ENCODE data around the gene GRAMD4. TPM values are rescaled to one million over a fixed set of nuclear protein-coding genes. Genes with fewer than 3 reads are reported as not detected.

The GRAMD4 gene
- total RNA-seq, 4 donors from 2014 or later, result 146 to 981 (median 258) TPM

GRCh38 chr22:46694416-46695170 lies 74.4 kb downstream of the GRAMD4 start:
- H3K4me3 ChIP-seq, result no peak overlapping the region
- intact Hi-C loops (cut with DNase I; ENCODE audit: low total_unique reads), result no loop called here
- in situ Hi-C loops (cut with MboI; ENCODE audit: low pct_ligation_motif_present in 1 of 4, low pct_unique_long_range_greater_than_20kb in 1 of 4, low sequenced_read_pairs in 3 of 4), result no loop called here
- H3K36me3 ChIP-seq, result peaks cover 0 to 76% (median 26%) of the 10 kb centered on the region in 4 donors
- peaks cover 0 to 2% (median 0%) of the 10 kb centered on the region in 4 donors for H3K4me1 ChIP-seq
- no peak for DNase-seq
- WGBS, 2 donors (ENCODE audit: low coverage in 1 of 2), result 91 to 100% methylated on average over 1 to 15 of the region's 15 CpGs
- TF ChIP-seq EP300 (IDR thresholded peaks at IDR 0.05; ENCODE audit: low read depth), result no peak
- no peak for TF ChIP-seq CTCF (IDR thresholded peaks at IDR 0.05)
- TF ChIP-seq POLR2AphosphoS5 (IDR thresholded peaks at IDR 0.05), result no peak
- TF ChIP-seq POLR2A (IDR thresholded peaks at IDR 0.05), result no peak
- no peaks in the 10 kb centered on the region for H3K27me3 ChIP-seq
- H3K9me3 ChIP-seq, result no peaks in the 10 kb centered on the region
- H3K27ac ChIP-seq, result no peak overlapping the region

GRCh38 chr22:46695346-46696228 lies 75.4 kb downstream of the GRAMD4 start:
- in situ Hi-C loops (cut with MboI; ENCODE audit: low pct_ligation_motif_present in 1 of 4, low pct_unique_long_range_greater_than_20kb in 1 of 4, low sequenced_read_pairs in 3 of 4) (no loop called here), intact Hi-C loops (cut with DNase I; ENCODE audit: low total_unique reads) (no loop called here)
- no peak overlapping the region for H3K27ac ChIP-seq
- 88% methylated on average over 17 of the region's 25 CpGs; no CpG with 5 or more reads in 1 of the 2 donors for WGBS, 2 donors (ENCODE audit: low coverage in 1 of 2)
- peaks cover 0 to 70% (median 25%) of the 10 kb centered on the region in 4 donors for H3K36me3 ChIP-seq
- H3K4me1 ChIP-seq, result no peaks in the 10 kb centered on the region
- no peak for TF ChIP-seq POLR2A (IDR thresholded peaks at IDR 0.05)
- TF ChIP-seq POLR2AphosphoS5 (IDR thresholded peaks at IDR 0.05), result no peak
- no peak for TF ChIP-seq EP300 (IDR thresholded peaks at IDR 0.05; ENCODE audit: low read depth)
- no peak for TF ChIP-seq CTCF (IDR thresholded peaks at IDR 0.05)
- no peak for DNase-seq
- H3K27me3 ChIP-seq, result no peaks in the 10 kb centered on the region
- no peaks in the 10 kb centered on the region for H3K9me3 ChIP-seq
- H3K4me3 ChIP-seq, result no peak overlapping the region

- no peaks in the 10 kb centered on the region for H3K4me1 ChIP-seq
- in situ Hi-C loops (cut with MboI; ENCODE audit: low pct_ligation_motif_present in 1 of 4, low pct_unique_long_range_greater_than_20kb in 1 of 4, low sequenced_read_pairs in 3 of 4), result no loop called here
- no peak overlapping the region for H3K27ac ChIP-seq
- H3K9me3 ChIP-seq, result no peaks in the 10 kb centered on the region
- peaks cover 0 to 67% (median 27%) of the 10 kb centered on the region in 4 donors for H3K36me3 ChIP-seq
- H3K4me3 ChIP-seq, result no peak overlapping the region
- intact Hi-C loops (cut with DNase I; ENCODE audit: low total_unique reads), result no loop called here
- WGBS, 2 donors (ENCODE audit: low coverage in 1 of 2), result 85% methylated on average over 11 of the region's 11 CpGs; no CpG with 5 or more reads in 1 of the 2 donors
- H3K27me3 ChIP-seq, result no peaks in the 10 kb centered on the region
- DNase-seq, result no peak
- TF ChIP-seq POLR2AphosphoS5 (IDR thresholded peaks at IDR 0.05) (no peak), EP300 (IDR thresholded peaks at IDR 0.05; ENCODE audit: low read depth) (no peak), POLR2A (IDR thresholded peaks at IDR 0.05) (no peak), CTCF (IDR thresholded peaks at IDR 0.05) (no peak)
Measured at GRCh38 chr22:46696229-46696518, 76.0 kb downstream of the GRAMD4 start.

- no peak for DNase-seq
- intact Hi-C loops (cut with DNase I; ENCODE audit: low total_unique reads) (no loop called here), in situ Hi-C loops (cut with MboI; ENCODE audit: low pct_ligation_motif_present in 1 of 4, low pct_unique_long_range_greater_than_20kb in 1 of 4, low sequenced_read_pairs in 3 of 4) (no loop called here)
- Histone ChIP-seq H3K9me3 (no peaks in the 10 kb centered on the region), H3K4me1 (no peaks in the 10 kb centered on the region), H3K27me3 (no peaks in the 10 kb centered on the region), H3K27ac (no peak overlapping the region), H3K4me3 (no peak overlapping the region), H3K36me3 (peaks cover 0 to 68% (median 28%) of the 10 kb centered on the region in 4 donors)
- no peak for TF ChIP-seq EP300 (IDR thresholded peaks at IDR 0.05; ENCODE audit: low read depth)
- no peak for TF ChIP-seq POLR2A (IDR thresholded peaks at IDR 0.05)
- no peak for TF ChIP-seq POLR2AphosphoS5 (IDR thresholded peaks at IDR 0.05)
- no peak for TF ChIP-seq CTCF (IDR thresholded peaks at IDR 0.05)
- 94 to 100% methylated on average over 4 to 10 of the region's 10 CpGs for WGBS, 2 donors (ENCODE audit: low coverage in 1 of 2)
Measured at GRCh38 chr22:46696614-46697013, 76.4 kb downstream of the GRAMD4 start.

Data from transverse colon (tissue), 4 donors.